HG03342 (cell line): ENCODE results near the gene REG1B.

Experiments
- ATAC-seq: cut with Tn5 transposase; IDR thresholded peaks from one replicate; pipeline ENCODE4 v1.9.1; 2021; ENCODE audit warnings: mild to moderate bottlenecking, moderate library complexity; ENCODE audit not compliant: unreplicated experiment

Gene REG1B, protein sequence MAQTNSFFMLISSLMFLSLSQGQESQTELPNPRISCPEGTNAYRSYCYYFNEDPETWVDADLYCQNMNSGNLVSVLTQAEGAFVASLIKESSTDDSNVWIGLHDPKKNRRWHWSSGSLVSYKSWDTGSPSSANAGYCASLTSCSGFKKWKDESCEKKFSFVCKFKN

DNA sequence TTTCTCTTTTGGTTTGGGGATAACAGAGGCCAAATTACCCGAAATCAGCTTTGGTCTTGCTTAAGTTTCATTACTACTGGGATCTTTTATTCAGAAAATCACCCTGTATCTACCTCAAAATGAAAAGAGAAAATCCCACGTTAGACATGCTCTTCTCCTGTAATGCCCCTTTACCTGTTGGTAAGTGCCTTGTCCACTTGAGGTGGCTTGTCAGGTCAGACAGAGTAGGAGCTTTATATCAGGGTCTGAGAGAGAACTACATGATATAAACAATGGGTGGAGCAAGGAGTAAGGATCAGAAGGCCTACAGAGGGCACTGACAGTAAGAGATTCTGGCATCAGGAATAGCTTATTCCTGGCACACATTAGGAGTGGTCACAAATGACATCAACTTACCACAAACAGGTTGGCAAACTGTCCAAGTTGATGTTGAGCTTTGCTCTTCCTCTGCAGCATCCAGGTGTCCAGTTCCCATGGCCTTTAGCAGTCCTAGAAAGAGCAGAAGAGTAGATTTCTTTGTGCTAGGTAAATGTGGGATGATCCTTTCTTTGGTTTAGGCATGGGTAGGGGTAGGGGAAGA is at the start of gene REG1B:
Gene REG1B, minus strand, starts transcription at position 209 of the 580 bp plus-strand sequence. CDS start 381 bp downstream, outside the sequence.
- no peak for ATAC-seq

DNA sequence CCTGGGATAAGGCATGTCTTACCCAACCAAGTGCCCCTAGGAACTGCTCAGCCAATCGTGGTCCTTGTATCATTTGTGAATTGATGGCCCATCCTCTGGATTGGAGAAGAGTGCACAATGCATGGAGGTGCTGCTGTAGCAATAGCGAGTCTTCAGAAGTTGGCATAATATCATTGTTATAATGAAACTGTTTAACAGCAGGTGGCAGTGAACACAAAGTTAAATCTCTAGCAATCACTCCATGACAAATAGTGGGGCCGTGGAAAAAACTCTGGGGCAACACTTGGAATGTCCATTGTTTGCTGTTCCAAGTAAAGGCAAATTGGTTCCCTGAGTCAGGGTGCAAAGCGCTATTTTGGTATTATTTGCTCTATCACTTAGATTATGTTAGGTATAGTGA is 43.9 kb upstream of the REG1B start:
- no peak for ATAC-seq

DNA sequence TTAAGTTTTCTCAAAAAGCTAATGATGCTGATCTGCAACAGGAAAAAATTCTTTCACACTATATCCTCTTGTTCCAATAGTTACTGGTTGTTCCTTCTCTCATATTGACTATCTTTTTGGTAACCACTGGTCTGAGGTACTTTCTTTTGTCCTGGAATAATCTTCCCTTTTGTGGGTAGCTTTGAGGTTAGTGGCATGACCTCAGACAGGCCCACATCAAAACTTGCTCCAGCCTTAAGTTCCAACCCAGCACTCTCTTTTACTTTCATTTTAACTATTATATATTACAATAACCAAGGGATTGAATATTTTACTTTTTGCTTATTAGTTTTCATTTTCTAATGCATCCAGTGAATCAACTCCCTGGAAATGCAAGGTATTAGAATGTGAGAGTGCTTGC is 42.0 kb upstream of the REG1B start:
- ATAC-seq: no peak

DNA sequence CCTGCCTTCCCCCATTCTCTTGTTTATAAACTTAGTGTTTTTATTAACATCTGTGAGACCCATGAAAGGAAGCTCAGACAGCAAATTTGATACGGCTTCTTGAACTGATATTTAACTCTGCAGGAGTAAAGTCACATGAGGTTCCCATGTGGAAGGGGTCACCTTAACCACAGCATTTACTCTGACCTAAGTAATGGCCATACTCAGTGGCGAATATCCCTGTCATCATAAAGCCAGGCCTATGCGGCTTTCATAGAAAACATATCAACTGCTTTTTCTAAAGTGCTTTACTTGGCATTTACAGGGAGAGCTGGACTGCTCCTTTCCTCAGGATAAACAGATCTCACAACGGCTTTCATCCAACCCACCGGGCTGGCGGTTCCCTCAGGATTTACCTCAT is 41.5 kb upstream of the REG1B start:
- ATAC-seq: no peak

DNA sequence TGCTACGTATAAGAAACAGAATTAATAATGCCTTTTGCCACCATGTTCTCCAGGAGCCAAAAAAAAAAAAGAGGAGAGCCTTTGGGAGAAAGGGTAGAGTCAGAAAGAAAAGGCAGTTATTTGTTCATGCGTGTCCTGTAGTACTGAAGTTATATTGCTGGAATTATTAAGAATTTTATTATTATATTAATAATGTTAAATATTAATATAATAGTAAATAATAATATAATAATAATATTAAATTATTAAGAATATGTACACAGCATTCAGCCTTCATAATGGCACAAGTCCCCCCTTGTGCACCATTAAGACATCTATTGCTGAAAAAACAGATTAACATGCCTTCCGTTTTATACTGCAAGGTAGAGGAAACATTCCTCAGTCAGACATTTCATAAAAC is 40.6 kb upstream of the REG1B start:
- no peak for ATAC-seq

DNA sequence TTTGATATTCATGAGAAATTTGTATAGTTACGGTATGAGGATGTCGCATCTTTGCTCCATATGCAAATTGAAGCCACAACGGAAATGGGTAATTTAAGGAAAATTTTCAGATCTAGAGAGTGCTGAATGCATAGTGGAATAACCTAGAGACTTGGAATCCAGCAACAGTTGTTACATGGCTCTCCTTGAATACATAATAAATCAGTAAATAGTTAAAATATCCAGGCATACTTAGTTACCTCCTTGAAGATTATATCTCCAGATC is 37.9 kb upstream of the REG1B start:
- ATAC-seq: no peak

DNA sequence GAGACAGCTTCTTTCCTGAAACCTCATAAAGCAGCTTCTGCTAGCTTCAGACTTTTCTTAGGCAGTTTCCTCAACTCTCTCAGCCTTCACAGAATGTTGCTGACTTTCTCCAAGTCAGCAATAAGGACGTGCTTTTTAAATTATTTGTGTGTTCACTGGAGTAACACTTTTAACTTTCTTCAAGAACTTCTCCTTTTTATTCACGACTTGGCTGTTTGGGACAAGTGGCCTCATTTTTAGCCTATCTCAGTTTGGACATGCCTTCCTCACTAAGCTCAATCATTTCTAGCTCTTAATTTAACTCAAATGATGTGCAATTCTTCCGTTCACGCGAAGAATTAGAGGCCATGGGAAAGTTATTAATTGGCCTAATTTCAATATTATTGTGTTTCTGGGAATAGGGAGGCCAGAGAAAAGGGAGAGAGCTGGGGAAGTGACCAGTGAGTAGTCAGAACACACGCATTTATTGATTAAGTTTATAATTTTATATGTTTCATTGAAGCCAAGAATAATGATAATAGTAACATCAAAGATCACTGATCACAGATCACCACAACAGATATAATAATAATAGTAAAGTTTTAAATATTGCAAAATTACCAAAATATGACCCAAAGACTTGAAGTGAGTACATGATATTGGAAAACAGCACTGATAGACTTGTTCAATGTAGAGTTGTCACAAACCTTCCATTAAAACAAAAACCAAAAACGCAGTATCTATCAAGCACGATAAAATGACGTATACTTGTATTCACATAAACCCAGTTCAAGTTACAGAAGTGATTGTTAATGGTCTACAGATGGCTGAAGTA is 37.3 kb upstream of the REG1B start:
- no peak for ATAC-seq

DNA sequence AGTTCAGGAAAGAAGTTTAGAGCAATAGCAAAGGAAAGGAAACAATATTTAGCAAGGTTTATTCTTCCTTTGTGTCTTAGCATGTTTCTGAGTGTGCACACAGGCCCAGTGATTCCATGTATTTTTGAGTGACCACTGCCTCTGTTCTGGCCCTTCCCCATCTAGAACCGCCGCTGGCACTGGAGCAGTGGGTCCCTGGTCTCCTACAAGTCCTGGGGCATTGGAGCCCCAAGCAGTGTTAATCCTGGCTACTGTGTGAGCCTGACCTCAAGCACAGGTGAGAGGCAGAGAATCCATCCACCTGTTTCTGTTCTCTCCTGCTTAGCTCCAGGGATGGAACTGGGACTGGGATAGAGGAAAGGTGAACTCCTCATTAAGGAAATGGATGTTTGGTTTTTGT is 34.9 kb upstream of the REG1B start:
- ATAC-seq: no peak

DNA sequence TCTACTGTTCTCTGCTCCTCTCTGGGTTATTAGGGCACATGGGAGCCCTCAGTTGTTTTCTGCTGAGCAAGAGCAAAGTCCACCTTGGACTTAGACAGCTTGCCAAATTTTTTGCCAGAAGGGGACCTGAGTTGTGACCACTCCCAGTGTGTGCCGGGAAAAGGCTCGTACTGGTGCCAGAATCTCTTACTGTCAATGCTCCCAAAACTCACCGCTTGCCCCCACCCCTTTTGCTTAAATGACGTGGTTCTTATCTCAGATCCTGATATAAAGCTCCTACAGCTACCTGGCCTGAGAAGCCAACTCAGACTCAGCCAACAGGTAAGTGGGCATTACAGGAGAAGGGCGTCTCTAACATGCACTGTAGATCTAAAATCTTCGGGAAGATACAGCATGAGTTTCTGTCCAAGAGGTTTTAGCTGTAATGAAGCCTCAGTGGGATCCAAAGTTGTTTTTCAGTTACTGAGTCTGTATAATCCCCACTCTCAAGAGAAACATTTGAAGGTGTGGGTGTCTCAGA is 32.5 kb upstream of the REG1B start, which contains the start of gene REG1A:
Gene REG1A, plus strand, starts transcription at position 295 of the 520 bp plus-strand sequence. CDS start 374 bp downstream, outside the sequence.
- no peak for ATAC-seq

DNA sequence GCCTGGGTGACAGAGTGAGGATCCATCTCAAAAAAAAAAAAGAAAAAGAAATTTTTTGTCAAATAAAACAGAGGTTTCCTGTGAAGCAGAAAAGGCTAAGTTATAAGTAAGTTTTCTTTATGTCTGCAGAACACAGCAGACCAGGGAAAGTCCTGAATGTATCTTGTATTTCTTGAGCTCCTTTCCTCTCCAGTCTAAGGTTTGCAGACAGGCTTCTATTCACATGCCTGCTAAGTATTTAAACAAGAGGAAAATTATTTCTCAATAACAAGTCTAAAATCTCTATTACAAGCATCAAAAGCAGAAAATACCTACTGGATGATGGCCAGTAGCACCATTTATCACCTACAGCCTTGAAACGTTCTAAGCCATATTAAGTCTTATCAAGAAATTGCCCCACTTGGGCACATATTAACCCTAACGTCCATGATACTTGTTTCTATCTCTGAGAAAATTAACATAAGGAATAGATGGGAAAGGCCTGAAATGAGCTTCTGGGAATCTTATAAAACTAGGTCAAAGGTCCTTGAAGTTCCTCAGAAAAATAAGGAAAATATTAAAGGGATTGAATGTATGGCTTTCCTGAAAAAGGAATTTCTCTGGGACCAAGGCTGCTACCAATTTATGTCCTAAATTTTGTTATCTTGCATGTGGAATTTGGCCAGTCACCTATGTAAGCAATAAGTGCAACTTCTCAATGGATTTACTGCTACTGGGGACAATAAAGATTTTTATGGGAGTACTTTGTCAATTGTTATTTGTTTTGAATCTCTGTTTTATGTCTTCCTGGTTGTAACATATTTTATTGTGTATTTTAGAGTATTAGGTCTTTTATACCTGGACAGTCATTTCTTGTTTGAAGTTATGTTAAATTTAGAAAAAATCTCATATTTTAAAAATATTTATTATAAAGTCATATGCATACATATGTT is 29.5 kb upstream of the REG1B start:
- no peak for ATAC-seq

DNA sequence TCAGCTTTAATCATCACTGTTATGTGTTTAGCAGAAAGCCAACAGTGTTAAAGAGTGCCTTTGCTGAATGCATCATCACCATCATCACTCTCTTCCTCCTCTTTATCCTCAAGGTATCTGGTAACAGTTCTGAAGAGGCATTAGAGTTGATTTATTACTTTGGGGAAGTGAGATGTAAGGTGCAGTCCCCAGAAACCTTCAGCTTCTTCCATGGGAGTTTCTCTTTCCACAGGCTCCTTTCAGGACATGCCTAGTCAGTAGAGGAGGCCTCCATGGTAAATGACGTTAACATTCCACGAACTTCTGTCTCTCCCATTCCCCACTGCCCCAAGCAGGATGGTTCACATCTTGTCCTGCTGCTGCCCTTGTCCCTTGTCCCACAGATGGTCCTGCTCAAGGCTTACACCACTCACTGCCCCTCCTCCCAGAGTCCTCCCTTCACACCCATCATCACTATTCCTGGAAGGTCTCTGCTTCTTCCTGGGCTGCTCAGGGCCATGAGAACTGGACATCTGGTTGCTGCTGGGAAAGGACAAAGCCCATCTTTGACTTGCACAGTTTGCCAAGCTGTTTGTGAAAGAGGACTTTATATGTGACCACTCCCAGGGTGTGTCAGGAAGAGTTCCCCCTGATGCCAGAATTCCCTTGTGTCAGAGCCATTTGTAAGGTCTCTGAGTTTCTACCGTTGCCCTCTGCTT is 27.2 kb upstream of the REG1B start:
- no peak for ATAC-seq

DNA sequence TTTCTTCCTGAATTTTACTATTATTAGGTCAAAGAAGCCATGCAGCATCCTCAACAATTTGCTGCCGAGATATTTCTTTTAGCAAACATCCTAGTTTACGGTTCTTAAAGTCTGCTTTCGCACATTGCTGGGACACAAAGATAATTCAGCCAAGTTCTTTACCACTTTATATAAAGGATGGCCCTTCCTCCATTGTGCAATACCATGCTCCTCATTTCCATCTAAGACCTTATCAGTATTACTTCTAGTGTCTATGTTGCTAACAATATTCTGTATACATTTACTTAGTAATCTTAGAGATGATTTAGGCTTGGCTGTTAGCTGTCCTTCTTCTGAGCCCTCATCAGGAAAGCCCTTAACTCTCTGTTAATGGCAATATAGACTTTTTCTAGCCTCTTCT is 24.5 kb upstream of the REG1B start:
- no peak for ATAC-seq

DNA sequence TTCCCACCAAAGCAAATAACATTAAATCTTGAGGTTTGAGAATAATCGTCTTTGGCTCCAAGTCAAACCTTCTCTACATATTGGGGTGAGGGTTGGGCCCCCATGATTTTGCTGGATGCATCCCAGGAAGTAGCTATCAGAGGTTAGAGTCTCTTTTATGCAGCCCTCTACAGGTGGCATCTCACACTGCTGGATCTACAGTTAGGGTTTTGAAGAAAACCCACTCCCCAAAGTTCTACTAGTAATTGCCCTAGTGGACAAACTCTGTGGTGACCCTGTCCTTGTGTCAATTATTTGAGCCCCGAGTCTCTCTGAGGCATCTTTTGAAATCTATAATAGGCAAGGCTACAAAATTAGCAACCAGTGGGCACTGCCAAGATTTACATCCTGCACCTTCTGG is 17.5 kb upstream of the REG1B start:
- no peak for ATAC-seq

DNA sequence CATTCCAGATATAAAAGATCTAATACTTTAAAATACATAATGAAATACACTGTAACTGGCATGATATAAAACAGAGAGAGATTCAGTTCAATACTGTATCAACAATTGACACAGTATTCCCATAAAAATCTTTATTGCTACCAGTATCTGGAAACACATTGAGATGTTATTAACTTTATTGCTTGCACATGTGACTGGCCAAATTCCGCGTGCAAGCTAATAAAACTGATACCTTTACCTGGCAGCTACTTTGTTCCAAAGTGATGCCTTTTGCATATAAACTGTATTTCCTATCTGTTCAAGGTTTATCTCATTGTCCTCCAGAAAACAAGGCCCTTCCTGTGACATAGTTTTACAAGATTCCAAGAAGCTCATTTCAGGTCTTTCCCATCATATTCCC is 15.4 kb upstream of the REG1B start:
- ATAC-seq: no peak

DNA sequence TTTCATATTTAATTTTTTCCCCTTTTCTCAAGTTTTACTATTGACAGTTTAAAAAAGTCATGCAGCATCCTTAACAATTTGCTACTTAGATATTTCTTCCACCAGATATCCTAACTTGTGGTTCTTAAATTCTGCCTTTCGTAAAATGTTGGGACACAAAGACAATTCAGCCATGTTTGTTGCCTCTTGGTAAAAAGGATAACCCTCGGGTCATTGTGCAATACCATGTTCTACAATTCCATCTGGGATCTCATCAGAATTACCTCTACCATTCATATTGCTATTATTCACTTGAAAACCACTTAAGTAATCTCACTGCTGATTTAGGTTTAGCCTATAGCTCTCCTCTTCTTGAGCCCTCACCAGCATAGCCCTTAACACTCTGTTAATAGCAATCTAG is 13.2 kb upstream of the REG1B start:
- ATAC-seq: no peak

DNA sequence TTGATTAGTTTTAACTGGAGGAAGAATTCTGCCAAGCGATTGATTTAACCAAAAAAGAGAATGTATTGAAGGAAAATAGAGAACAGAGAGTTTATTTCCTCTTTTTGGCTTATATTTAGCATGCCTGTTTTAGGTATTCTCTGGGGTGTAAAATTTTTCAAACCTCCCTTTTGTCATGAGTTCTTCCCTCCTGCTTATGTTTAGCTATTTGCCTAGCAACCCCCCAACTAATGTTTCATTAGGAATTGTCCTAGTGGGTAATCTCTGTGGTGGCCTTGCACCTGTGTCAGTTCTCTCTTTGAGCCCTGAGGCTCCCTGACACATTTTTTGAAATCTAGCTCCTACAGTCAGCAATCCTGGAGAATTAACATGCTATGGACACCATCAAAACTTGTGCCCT is 12.5 kb upstream of the REG1B start:
- ATAC-seq: no peak

DNA sequence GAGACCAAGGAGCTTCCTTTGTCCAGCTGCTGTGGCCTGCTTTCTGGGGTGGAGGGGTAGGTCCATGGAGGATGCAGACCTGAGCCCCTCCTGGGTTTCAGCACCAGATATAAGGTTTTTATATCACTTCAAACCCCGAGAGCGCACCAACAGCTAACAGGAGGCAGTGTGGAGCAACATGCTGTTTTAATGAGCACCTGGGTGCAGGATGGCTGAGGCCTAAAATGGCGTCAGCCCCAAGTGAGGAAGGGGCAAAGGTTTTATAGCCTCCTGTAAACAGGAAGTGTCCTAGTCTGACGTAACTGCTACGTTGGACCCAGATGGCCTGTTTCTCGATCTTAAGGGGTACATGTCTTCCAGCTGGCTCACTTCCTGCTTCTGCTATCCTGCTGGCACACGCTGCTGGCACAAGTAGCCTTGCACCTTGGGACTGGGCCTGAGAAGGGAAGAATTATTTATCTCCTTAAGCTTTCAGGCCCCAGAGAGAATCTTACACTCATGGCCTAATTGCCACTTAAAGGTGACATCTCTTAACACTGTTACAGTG is 11.4 kb upstream of the REG1B start:
- no peak for ATAC-seq

DNA sequence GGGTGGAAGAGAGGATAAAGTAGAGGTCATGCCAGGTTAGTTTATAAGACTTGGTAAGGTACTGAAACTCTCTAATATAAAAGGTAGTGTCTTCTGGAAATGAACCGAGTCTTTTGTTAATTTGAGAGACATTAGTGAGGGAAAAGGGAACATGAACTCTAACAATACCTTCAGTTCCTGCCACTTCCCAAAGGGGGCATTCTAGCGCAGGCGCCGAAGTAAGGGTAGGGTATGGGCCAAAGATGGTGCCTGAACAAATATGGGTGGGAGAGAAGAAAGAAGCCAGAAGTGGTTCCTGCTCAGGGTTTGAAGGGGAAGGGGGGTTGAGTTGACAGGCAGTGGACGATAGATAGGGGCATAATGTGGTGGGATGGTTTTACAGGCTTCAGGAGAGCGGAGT is 10.1 kb upstream of the REG1B start:
- no peak for ATAC-seq

DNA sequence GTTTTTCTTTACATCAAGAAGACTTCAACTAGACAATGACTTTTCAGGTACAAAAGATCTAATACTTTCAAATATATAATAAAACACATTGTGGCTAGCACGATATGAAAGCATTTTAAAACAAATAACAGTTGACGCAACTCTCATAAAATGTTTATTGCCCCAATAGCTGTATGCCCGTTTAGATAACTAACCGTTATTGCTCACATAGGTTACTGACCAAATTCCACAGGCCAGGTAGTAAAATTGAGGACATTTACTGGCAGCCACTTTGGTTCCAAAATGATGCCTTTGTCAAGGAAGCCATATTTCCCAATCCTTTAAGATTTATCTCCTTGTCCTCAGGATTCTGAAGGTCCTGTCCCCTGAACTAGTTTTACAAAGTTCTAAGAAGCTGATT is 2.9 kb upstream of the REG1B start:
- no peak for ATAC-seq

DNA sequence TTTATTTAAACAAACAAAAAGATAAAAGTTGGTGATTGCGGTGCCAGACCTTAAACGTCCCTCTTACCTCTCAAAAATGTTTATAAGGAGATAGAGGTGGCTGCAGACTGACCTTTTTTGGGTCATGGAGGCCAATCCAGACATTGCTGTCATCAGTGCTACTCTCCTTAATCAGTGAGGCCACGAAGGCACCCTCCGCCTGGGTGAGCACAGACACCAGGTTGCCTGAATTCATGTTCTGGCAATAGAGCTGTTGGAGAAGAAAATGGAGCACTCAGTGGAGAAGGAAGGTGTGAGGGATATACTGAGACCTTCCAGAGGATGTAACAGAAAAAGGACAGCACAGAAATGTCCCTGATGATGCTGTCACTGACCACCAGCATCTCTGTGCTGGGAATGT is 1.5 kb downstream of the REG1B start:
- ATAC-seq: no peak
